ENCODE data around the gene MARCHF3.

- TF ChIP-seq CTCF (IDR thresholded peaks at IDR 0.05; ENCODE audit: insufficient read depth, low read depth, low read length) (no peak), EZH2 (IDR thresholded peaks at IDR 0.05; ENCODE audit: insufficient read depth, low read length) (no peak)
Measured at GRCh38 chr5:126836778-126837177, 193.6 kb downstream of the MARCHF3 start.
